DMS153 (cell line): ENCODE data around the gene RPS16.
"Not testable (repeated sequence)": the region's sequence is repeated elsewhere in the genome, so short reads cannot be mapped to it uniquely, and the experiment has no call there.

Experiments used
- DNase-seq: peaks from one replicate; lab custom pipeline; 2025; lab: John Stamatoyannopoulos, UW

Gene RPS16

GRCh38 chr19:39435499-39436349 lies at the start of gene RPS16:
RPS16 (minus strand) TSS chr19:39435949; CDS start chr19:39435895, 54 bp downstream.
- peak; percentile 98 for DNase-seq

GRCh38 chr19:39483141-39483540 lies 47.4 kb upstream of the RPS16 start:
- DNase-seq = no peak

- DNase-seq = no peak
Observed at GRCh38 chr19:39481676-39482075, 45.9 kb upstream of the RPS16 start.

- no peak for DNase-seq
Observed at GRCh38 chr19:39481229-39481545, 45.4 kb upstream of the RPS16 start.

GRCh38 chr19:39480337-39481228 lies 44.8 kb upstream of the RPS16 start, which contains the start of gene TIMM50:
TIMM50 (plus strand) TSS chr19:39480838; CDS start chr19:39480854, 16 bp downstream.
- peak; percentile 88 for DNase-seq

GRCh38 chr19:39479916-39480315 lies 44.2 kb upstream of the RPS16 start:
- DNase-seq = no peak

GRCh38 chr19:39479319-39479801 lies 43.6 kb upstream of the RPS16 start:
- DNase-seq = not testable (repeated sequence)

GRCh38 chr19:39475748-39476147 lies 40.0 kb upstream of the RPS16 start:
- no peak for DNase-seq

GRCh38 chr19:39474139-39474620 lies 38.4 kb upstream of the RPS16 start:
- DNase-seq = no peak

GRCh38 chr19:39473443-39473960 lies 37.8 kb upstream of the RPS16 start:
- DNase-seq = no peak

- no peak for DNase-seq
Observed at GRCh38 chr19:39472746-39473442, 37.1 kb upstream of the RPS16 start.

- DNase-seq = no peak
Observed at GRCh38 chr19:39471756-39472536, 36.2 kb upstream of the RPS16 start.

- no peak for DNase-seq
Observed at GRCh38 chr19:39470724-39471339, 35.1 kb upstream of the RPS16 start.

- no peak for DNase-seq
Observed at GRCh38 chr19:39469567-39469966, 33.8 kb upstream of the RPS16 start.

GRCh38 chr19:39469036-39469435 lies 33.3 kb upstream of the RPS16 start:
- DNase-seq = no peak

GRCh38 chr19:39467941-39468340 lies 32.2 kb upstream of the RPS16 start:
- no peak for DNase-seq

- DNase-seq = no peak
Observed at GRCh38 chr19:39465956-39466747, 30.4 kb upstream of the RPS16 start.

- DNase-seq = no peak
Observed at GRCh38 chr19:39463403-39463802, 27.7 kb upstream of the RPS16 start.

- not testable (repeated sequence) for DNase-seq
Observed at GRCh38 chr19:39451257-39451656, 15.5 kb upstream of the RPS16 start.
